ENCODE measurements around the gene ENTPD7. TPM values are rescaled to one million over a fixed set of nuclear protein-coding genes. Genes with fewer than 3 reads are reported as not detected.
"Not testable (repeated sequence)": the region's sequence is repeated elsewhere in the genome, so short reads cannot be mapped to it uniquely, and the experiment has no call there.

The ENTPD7 gene
- polyA plus RNA-seq, 4 donors, result 7.3 to 48.8 (median 9.3) TPM

GRCh38 chr10:99740260-99740659 lies 81.0 kb downstream of the ENTPD7 start:
- no peak for FAIRE-seq
- no peaks in the 10 kb centered on the region for H3K27me3 ChIP-seq (ENCODE audit: control insufficient read depth in 3 of 3, insufficient read depth in 3 of 3, low read length in 3 of 3)

GRCh38 chr10:99740933-99741559 lies 81.7 kb downstream of the ENTPD7 start:
- Histone ChIP-seq H3K4me3 (ENCODE audit: low read depth in 1 of 3, low read length in 3 of 3) (no peak overlapping the region), H3K9me3 (ENCODE audit: control insufficient read depth in 2 of 2, insufficient read depth in 1 of 2, low read depth in 1 of 2, low read length in 1 of 2) (peaks cover 0 to 6% of the 10 kb centered on the region in 2 donors), H3K27ac (ENCODE audit: low read depth in 1 of 3, low read length in 2 of 3) (no peak overlapping the region), H3K36me3 (ENCODE audit: control insufficient read depth in 3 of 3, insufficient read depth in 2 of 3, low read depth in 1 of 3, low read length in 3 of 3) (peaks cover 9 to 22% (median 18%) of the 10 kb centered on the region in 3 donors), H3K4me1 (ENCODE audit: control insufficient read depth in 3 of 3, insufficient read depth in 2 of 3, low read depth in 1 of 3, low read length in 2 of 3) (no peaks in the 10 kb centered on the region), H3K27me3 (ENCODE audit: control insufficient read depth in 3 of 3, insufficient read depth in 3 of 3, low read length in 3 of 3) (no peaks in the 10 kb centered on the region)
- DNase-seq, result no peak
- no peak for FAIRE-seq
- 96 to 99% (median 98%) methylated on average over 3 of the region's 3 CpGs for WGBS, 3 donors

More at GRCh38 chr10:99740260-99740659, 81.0 kb downstream of the ENTPD7 start:
- DNase-seq, result no peak
- WGBS, 3 donors, result 97 to 99% (median 97%) methylated on average over 2 of the region's 2 CpGs
- H3K27ac ChIP-seq (ENCODE audit: low read depth in 1 of 3, low read length in 2 of 3), result no peak overlapping the region
- no peaks in the 10 kb centered on the region for H3K4me1 ChIP-seq (ENCODE audit: control insufficient read depth in 3 of 3, insufficient read depth in 2 of 3, low read depth in 1 of 3, low read length in 2 of 3)
- no peak overlapping the region for H3K4me3 ChIP-seq (ENCODE audit: low read depth in 1 of 3, low read length in 3 of 3)
- peaks cover 8 to 18% (median 17%) of the 10 kb centered on the region in 3 donors for H3K36me3 ChIP-seq (ENCODE audit: control insufficient read depth in 3 of 3, insufficient read depth in 2 of 3, low read depth in 1 of 3, low read length in 3 of 3)
- H3K9me3 ChIP-seq (ENCODE audit: control insufficient read depth in 2 of 2, insufficient read depth in 1 of 2, low read depth in 1 of 2, low read length in 1 of 2), result peaks cover 0 to 6% of the 10 kb centered on the region in 2 donors

GRCh38 chr10:99742254-99742653 lies 82.9 kb downstream of the ENTPD7 start:
- Histone ChIP-seq H3K4me1 (ENCODE audit: control insufficient read depth in 3 of 3, insufficient read depth in 2 of 3, low read depth in 1 of 3, low read length in 2 of 3) (no peaks in the 10 kb centered on the region), H3K27me3 (ENCODE audit: control insufficient read depth in 3 of 3, insufficient read depth in 3 of 3, low read length in 3 of 3) (no peaks in the 10 kb centered on the region), H3K27ac (ENCODE audit: low read depth in 1 of 3, low read length in 2 of 3) (no peak overlapping the region), H3K9me3 (ENCODE audit: control insufficient read depth in 2 of 2, insufficient read depth in 1 of 2, low read depth in 1 of 2, low read length in 1 of 2) (peaks cover 0 to 6% of the 10 kb centered on the region in 2 donors), H3K4me3 (ENCODE audit: low read depth in 1 of 3, low read length in 3 of 3) (no peak overlapping the region), H3K36me3 (ENCODE audit: control insufficient read depth in 3 of 3, insufficient read depth in 2 of 3, low read depth in 1 of 3, low read length in 3 of 3) (peaks cover 13 to 25% (median 21%) of the 10 kb centered on the region in 3 donors)
- FAIRE-seq (no peak), DNase-seq (no peak)

- H3K4me1 ChIP-seq (ENCODE audit: control insufficient read depth in 3 of 3, insufficient read depth in 2 of 3, low read depth in 1 of 3, low read length in 2 of 3), result no peaks in the 10 kb centered on the region
- peaks cover 0 to 6% of the 10 kb centered on the region in 2 donors for H3K9me3 ChIP-seq (ENCODE audit: control insufficient read depth in 2 of 2, insufficient read depth in 1 of 2, low read depth in 1 of 2, low read length in 1 of 2)
- no peak for FAIRE-seq
- no peaks in the 10 kb centered on the region for H3K27me3 ChIP-seq (ENCODE audit: control insufficient read depth in 3 of 3, insufficient read depth in 3 of 3, low read length in 3 of 3)
- no peak for DNase-seq
- H3K36me3 ChIP-seq (ENCODE audit: control insufficient read depth in 3 of 3, insufficient read depth in 2 of 3, low read depth in 1 of 3, low read length in 3 of 3), result peaks cover 13 to 27% (median 21%) of the 10 kb centered on the region in 3 donors
- no peak overlapping the region for H3K27ac ChIP-seq (ENCODE audit: low read depth in 1 of 3, low read length in 2 of 3)
- 69 to 73% (median 73%) methylated on average over 2 of the region's 2 CpGs for WGBS, 3 donors
- no peak overlapping the region for H3K4me3 ChIP-seq (ENCODE audit: low read depth in 1 of 3, low read length in 3 of 3)
Measured at GRCh38 chr10:99742701-99743100, 83.4 kb downstream of the ENTPD7 start.

GRCh38 chr10:99743841-99744240 lies 84.5 kb downstream of the ENTPD7 start:
- Histone ChIP-seq H3K27me3 (ENCODE audit: control insufficient read depth in 3 of 3, insufficient read depth in 3 of 3, low read length in 3 of 3) (no peaks in the 10 kb centered on the region), H3K36me3 (ENCODE audit: control insufficient read depth in 3 of 3, insufficient read depth in 2 of 3, low read depth in 1 of 3, low read length in 3 of 3) (peaks cover 13 to 28% (median 27%) of the 10 kb centered on the region in 3 donors), H3K9me3 (ENCODE audit: control insufficient read depth in 2 of 2, insufficient read depth in 1 of 2, low read depth in 1 of 2, low read length in 1 of 2) (peaks cover 0 to 6% of the 10 kb centered on the region in 2 donors), H3K4me3 (ENCODE audit: low read depth in 1 of 3, low read length in 3 of 3) (no peak overlapping the region), H3K27ac (ENCODE audit: low read depth in 1 of 3, low read length in 2 of 3) (no peak overlapping the region), H3K4me1 (ENCODE audit: control insufficient read depth in 3 of 3, insufficient read depth in 2 of 3, low read depth in 1 of 3, low read length in 2 of 3) (no peaks in the 10 kb centered on the region)
- WGBS, 3 donors, result 78 to 83% (median 82%) methylated on average over 3 of the region's 3 CpGs
- DNase-seq (no peak), FAIRE-seq (no peak)

- DNase-seq; H3K4me3 ChIP-seq (ENCODE audit: low read depth in 1 of 3, low read length in 3 of 3); H3K9me3 ChIP-seq (ENCODE audit: control insufficient read depth in 2 of 2, insufficient read depth in 1 of 2, low read depth in 1 of 2, low read length in 1 of 2); FAIRE-seq; H3K27me3 ChIP-seq (ENCODE audit: control insufficient read depth in 3 of 3, insufficient read depth in 3 of 3, low read length in 3 of 3); H3K4me1 ChIP-seq (ENCODE audit: control insufficient read depth in 3 of 3, insufficient read depth in 2 of 3, low read depth in 1 of 3, low read length in 2 of 3); H3K27ac ChIP-seq (ENCODE audit: low read depth in 1 of 3, low read length in 2 of 3): not testable (repeated sequence)
- WGBS, 3 donors, result 91 to 94% (median 91%) methylated on average over 2 of the region's 2 CpGs
- peaks cover 13 to 27% (median 24%) of the 10 kb centered on the region in 3 donors for H3K36me3 ChIP-seq (ENCODE audit: control insufficient read depth in 3 of 3, insufficient read depth in 2 of 3, low read depth in 1 of 3, low read length in 3 of 3)
Measured at GRCh38 chr10:99746166-99746565, 86.9 kb downstream of the ENTPD7 start.

GRCh38 chr10:99748823-99749451 lies 89.6 kb downstream of the ENTPD7 start:
- Histone ChIP-seq H3K4me1 (ENCODE audit: control insufficient read depth in 3 of 3, insufficient read depth in 2 of 3, low read depth in 1 of 3, low read length in 2 of 3) (no peaks in the 10 kb centered on the region), H3K4me3 (ENCODE audit: low read depth in 1 of 3, low read length in 3 of 3) (no peak overlapping the region), H3K27me3 (ENCODE audit: control insufficient read depth in 3 of 3, insufficient read depth in 3 of 3, low read length in 3 of 3) (no peaks in the 10 kb centered on the region), H3K36me3 (ENCODE audit: control insufficient read depth in 3 of 3, insufficient read depth in 2 of 3, low read depth in 1 of 3, low read length in 3 of 3) (peaks cover 13 to 33% (median 20%) of the 10 kb centered on the region in 3 donors), H3K9me3 (ENCODE audit: control insufficient read depth in 2 of 2, insufficient read depth in 1 of 2, low read depth in 1 of 2, low read length in 1 of 2) (no peaks in the 10 kb centered on the region), H3K27ac (ENCODE audit: low read depth in 1 of 3, low read length in 2 of 3) (no peak overlapping the region)
- FAIRE-seq, result no peak
- DNase-seq, result no peak
- 98 to 100% (median 99%) methylated on average over 2 of the region's 2 CpGs for WGBS, 3 donors

GRCh38 chr10:99750641-99751040 lies 91.3 kb downstream of the ENTPD7 start:
- FAIRE-seq, result no peak

More at GRCh38 chr10:99750641-99751040, 91.3 kb downstream of the ENTPD7 start:
- Histone ChIP-seq H3K4me1 (ENCODE audit: control insufficient read depth in 3 of 3, insufficient read depth in 2 of 3, low read depth in 1 of 3, low read length in 2 of 3) (peaks cover 0 to 6% (median 0%) of the 10 kb centered on the region in 3 donors), H3K9me3 (ENCODE audit: control insufficient read depth in 2 of 2, insufficient read depth in 1 of 2, low read depth in 1 of 2, low read length in 1 of 2) (no peaks in the 10 kb centered on the region), H3K27me3 (ENCODE audit: control insufficient read depth in 3 of 3, insufficient read depth in 3 of 3, low read length in 3 of 3) (no peaks in the 10 kb centered on the region), H3K4me3 (ENCODE audit: low read depth in 1 of 3, low read length in 3 of 3) (no peak overlapping the region), H3K36me3 (ENCODE audit: control insufficient read depth in 3 of 3, insufficient read depth in 2 of 3, low read depth in 1 of 3, low read length in 3 of 3) (peaks cover 16 to 26% (median 19%) of the 10 kb centered on the region in 3 donors), H3K27ac (ENCODE audit: low read depth in 1 of 3, low read length in 2 of 3) (no peak overlapping the region)
- DNase-seq, result no peak

Data from small intestine (tissue), 7 donors.